HG02970 (cell line): ENCODE data around the gene CELSR1.

Experiments
- ATAC-seq: cut with Tn5 transposase; IDR thresholded peaks from one replicate; pipeline ENCODE4 v1.9.1; 2021; ENCODE audit warnings: mild to moderate bottlenecking, moderate library complexity, moderate number of reproducible peaks; ENCODE audit not compliant: unreplicated experiment, low FRiP score

Gene CELSR1

GRCh38 chr22:46450931-46451561 lies 86.4 kb downstream of the CELSR1 start:
- ATAC-seq, result no peak

- ATAC-seq, result no peak
Measured at GRCh38 chr22:46449974-46450745, 87.3 kb downstream of the CELSR1 start.

- ATAC-seq, result no peak
Measured at GRCh38 chr22:46449116-46449691, 88.2 kb downstream of the CELSR1 start.

GRCh38 chr22:46448333-46448732 lies 89.1 kb downstream of the CELSR1 start:
- ATAC-seq, result no peak

- no peak for ATAC-seq
Measured at GRCh38 chr22:46447906-46448305, 89.5 kb downstream of the CELSR1 start.

GRCh38 chr22:46446799-46447198 lies 90.6 kb downstream of the CELSR1 start:
- ATAC-seq, result no peak

GRCh38 chr22:46445771-46446420 lies 91.5 kb downstream of the CELSR1 start:
- ATAC-seq, result no peak

GRCh38 chr22:46444390-46444854 lies 93.0 kb downstream of the CELSR1 start:
- ATAC-seq, result no peak

GRCh38 chr22:46443850-46444389 lies 93.5 kb downstream of the CELSR1 start:
- no peak for ATAC-seq

GRCh38 chr22:46442217-46442853 lies 95.1 kb downstream of the CELSR1 start:
- ATAC-seq, result no peak

- no peak for ATAC-seq
Measured at GRCh38 chr22:46439576-46440465, 97.6 kb downstream of the CELSR1 start.

GRCh38 chr22:46439111-46439510 lies 98.3 kb downstream of the CELSR1 start:
- no peak for ATAC-seq

GRCh38 chr22:46437671-46438440 lies 99.6 kb downstream of the CELSR1 start:
- no peak for ATAC-seq

- no peak for ATAC-seq
Measured at GRCh38 chr22:46436595-46437175, 100.7 kb downstream of the CELSR1 start.

GRCh38 chr22:46433318-46433717 lies 104.1 kb downstream of the CELSR1 start:
- ATAC-seq, result no peak

GRCh38 chr22:46432164-46433068 lies 105.0 kb downstream of the CELSR1 start:
- ATAC-seq, result no peak
